Measurements from ENCODE around the gene SRPX.

DNA sequence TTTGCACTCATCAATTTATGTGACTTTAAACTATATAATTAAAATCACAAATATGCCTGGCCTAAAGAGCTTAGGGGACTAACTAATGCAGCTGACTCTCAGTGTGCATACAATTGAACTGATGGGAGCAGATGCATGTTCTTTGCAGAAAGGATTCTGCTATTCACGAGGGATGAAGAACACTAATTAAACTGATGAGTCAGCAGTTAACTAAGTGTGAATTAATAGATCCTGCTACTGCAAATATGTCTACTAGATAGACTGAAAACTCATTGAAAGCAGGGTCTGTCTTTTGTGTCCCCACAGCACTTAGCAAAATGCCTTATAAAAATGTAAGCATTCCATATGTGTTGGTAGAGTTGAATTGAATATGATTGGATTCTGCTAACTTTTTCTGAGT lies 104.0 kb downstream of the SRPX start:
- TF ChIP-seq EP300 (IDR thresholded peaks at IDR 0.05): no peak
- TF ChIP-seq, protein P1, sequence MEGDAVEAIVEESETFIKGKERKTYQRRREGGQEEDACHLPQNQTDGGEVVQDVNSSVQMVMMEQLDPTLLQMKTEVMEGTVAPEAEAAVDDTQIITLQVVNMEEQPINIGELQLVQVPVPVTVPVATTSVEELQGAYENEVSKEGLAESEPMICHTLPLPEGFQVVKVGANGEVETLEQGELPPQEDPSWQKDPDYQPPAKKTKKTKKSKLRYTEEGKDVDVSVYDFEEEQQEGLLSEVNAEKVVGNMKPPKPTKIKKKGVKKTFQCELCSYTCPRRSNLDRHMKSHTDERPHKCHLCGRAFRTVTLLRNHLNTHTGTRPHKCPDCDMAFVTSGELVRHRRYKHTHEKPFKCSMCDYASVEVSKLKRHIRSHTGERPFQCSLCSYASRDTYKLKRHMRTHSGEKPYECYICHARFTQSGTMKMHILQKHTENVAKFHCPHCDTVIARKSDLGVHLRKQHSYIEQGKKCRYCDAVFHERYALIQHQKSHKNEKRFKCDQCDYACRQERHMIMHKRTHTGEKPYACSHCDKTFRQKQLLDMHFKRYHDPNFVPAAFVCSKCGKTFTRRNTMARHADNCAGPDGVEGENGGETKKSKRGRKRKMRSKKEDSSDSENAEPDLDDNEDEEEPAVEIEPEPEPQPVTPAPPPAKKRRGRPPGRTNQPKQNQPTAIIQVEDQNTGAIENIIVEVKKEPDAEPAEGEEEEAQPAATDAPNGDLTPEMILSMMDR (IDR thresholded peaks at IDR 0.05): no peak
- no peak for TF ChIP-seq POLR2A (IDR thresholded peaks at IDR 0.05)

Data from ovary (tissue), 3 donors.